Measurements from ENCODE around the gene ISM1.
A peak's percentile ranks its signal among the peaks of the same experiment; 100 is the strongest.

The ISM1 gene

DNA sequence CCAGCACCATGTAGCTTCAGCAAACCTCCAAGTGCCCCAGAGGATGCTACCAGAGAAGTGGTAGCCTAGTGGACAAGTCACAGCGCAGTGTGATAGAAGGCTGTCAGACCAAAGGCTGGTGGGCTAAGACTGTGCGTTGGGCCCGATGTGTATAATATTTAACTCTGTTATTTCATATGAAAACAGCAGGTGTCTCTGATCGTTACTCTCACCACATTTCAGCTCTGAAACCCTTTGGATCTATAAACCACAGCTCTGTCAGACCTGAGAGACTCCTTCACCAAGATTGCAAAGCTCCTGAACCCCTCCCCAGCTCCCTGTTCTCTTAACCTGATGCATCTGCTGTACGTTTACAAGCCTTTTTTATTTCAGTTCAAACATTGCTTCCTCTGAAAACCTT lies 43.8 kb downstream of the ISM1 start:
- Histone ChIP-seq H3K27me3 (ENCODE audit: insufficient read depth, low read depth, severe bottlenecking) (no peaks in the 10 kb centered on the region), H3K36me3 (no peaks in the 10 kb centered on the region), H3K27ac (no peak overlapping the region), H3K9me3 (ENCODE audit: severe bottlenecking) (no peaks in the 10 kb centered on the region), H3K4me3 (ENCODE audit: low read depth, low read length) (no peak overlapping the region)
- TF ChIP-seq, protein P1, sequence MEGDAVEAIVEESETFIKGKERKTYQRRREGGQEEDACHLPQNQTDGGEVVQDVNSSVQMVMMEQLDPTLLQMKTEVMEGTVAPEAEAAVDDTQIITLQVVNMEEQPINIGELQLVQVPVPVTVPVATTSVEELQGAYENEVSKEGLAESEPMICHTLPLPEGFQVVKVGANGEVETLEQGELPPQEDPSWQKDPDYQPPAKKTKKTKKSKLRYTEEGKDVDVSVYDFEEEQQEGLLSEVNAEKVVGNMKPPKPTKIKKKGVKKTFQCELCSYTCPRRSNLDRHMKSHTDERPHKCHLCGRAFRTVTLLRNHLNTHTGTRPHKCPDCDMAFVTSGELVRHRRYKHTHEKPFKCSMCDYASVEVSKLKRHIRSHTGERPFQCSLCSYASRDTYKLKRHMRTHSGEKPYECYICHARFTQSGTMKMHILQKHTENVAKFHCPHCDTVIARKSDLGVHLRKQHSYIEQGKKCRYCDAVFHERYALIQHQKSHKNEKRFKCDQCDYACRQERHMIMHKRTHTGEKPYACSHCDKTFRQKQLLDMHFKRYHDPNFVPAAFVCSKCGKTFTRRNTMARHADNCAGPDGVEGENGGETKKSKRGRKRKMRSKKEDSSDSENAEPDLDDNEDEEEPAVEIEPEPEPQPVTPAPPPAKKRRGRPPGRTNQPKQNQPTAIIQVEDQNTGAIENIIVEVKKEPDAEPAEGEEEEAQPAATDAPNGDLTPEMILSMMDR (IDR thresholded peaks at IDR 0.05; ENCODE audit: low read depth, low read length) = no peak
- no peak for DNase-seq

DNA sequence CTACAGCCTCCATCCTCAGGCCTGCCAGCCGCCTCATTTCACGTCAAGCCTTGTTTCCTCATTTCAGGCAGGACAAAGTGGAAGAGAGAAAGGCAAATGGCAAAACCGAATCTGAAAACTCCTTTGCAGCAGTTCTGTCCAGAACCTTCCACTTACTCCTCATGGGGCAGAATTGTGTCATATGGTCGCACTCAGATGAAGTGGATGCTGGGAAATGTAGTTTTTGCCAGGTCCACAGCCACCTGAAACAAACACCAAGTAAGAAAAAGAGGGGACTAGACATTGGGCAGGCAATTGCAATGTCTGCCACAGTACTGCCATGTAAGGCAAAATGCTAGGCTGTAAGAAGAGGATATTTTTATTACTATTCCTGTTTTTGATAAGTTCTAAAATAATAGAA lies 44.9 kb downstream of the ISM1 start:
- DNase-seq = no peak
- H3K27ac ChIP-seq = peak overlapping the region; percentile 32; the same call in 1 of the 2 replicates
- TF ChIP-seq, protein P1 (IDR thresholded peaks at IDR 0.05; ENCODE audit: low read depth, low read length) = no peak
- H3K27me3 ChIP-seq (ENCODE audit: insufficient read depth, low read depth, severe bottlenecking) = no peaks in the 10 kb centered on the region
- no peaks in the 10 kb centered on the region for H3K36me3 ChIP-seq
- H3K4me3 ChIP-seq (ENCODE audit: low read depth, low read length) = peak overlapping the region; percentile 26
- no peaks in the 10 kb centered on the region for H3K9me3 ChIP-seq (ENCODE audit: severe bottlenecking)

DNA sequence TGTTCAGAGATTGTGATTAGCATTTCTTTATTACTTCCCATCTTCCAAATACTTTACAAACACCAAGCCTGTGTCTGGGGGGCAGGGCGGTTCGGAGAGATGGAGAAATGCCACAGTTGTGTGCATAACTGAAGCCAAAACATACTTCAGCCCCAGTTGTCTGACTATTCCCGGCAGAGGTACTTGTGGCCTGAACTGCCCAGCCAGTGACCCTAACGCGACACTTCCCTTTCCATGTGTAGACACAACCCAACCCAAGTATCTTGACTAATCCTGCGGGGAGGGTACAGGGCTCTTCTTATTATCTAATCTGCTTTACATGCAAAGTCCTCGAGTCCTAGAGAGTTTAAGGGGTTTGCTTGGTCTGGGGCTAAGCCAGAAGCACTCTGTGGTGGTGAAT lies 46.2 kb downstream of the ISM1 start:
- no peak overlapping the region for H3K27ac ChIP-seq
- peak; percentile 72 for DNase-seq
- no peaks in the 10 kb centered on the region for H3K27me3 ChIP-seq (ENCODE audit: insufficient read depth, low read depth, severe bottlenecking)
- TF ChIP-seq, protein P1 (IDR thresholded peaks at IDR 0.05; ENCODE audit: low read depth, low read length) = no peak
- H3K36me3 ChIP-seq = no peaks in the 10 kb centered on the region
- no peaks in the 10 kb centered on the region for H3K9me3 ChIP-seq (ENCODE audit: severe bottlenecking)
- H3K4me3 ChIP-seq (ENCODE audit: low read depth, low read length) = no peak overlapping the region

DNA sequence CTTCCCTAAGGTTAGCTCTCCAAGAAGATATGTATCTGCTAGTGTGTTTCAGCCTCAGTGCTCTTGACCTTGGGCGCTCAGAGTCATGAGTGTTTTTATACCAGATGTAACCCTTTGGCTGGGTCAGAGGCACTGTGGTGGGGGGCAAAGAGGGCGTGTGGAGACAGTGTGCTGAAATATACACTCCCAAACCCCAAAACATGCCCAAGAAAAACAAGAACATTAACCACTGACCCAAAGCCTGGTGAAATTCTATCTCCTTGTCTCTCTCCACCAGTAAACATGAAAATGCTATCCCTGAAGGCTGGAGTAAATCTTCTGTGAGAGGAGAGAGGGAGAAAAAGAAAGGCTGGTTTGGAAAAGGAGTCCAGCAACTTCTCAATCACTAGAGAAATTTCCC lies 47.9 kb downstream of the ISM1 start:
- Histone ChIP-seq H3K4me3 (ENCODE audit: low read depth, low read length) (no peak overlapping the region), H3K27ac (no peak overlapping the region), H3K9me3 (ENCODE audit: severe bottlenecking) (no peaks in the 10 kb centered on the region), H3K36me3 (no peaks in the 10 kb centered on the region), H3K27me3 (ENCODE audit: insufficient read depth, low read depth, severe bottlenecking) (no peaks in the 10 kb centered on the region)
- TF ChIP-seq, protein P1 (IDR thresholded peaks at IDR 0.05; ENCODE audit: low read depth, low read length) = no peak
- no peak for DNase-seq

DNA sequence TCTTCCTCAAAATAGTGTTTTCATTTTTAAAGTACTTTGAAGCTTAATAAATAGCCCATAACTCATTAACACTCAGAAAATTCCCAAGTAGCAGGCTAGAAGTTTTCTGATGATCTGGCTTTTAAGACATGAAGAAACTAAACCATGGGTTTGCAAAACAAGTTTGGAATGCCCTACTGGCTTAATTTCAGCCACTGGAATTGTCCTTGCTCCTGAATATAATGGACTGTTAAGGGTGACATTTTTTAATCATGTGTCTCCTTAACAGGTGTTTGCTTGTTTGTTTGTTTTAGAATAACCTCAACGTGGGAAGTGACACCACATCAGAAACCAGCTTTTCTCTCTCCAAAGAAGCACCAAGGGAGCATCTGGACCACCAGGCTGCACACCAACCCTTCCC lies 49.1 kb downstream of the ISM1 start:
- TF ChIP-seq, protein P1 (IDR thresholded peaks at IDR 0.05; ENCODE audit: low read depth, low read length) = no peak
- H3K4me3 ChIP-seq (ENCODE audit: low read depth, low read length) = no peak overlapping the region
- H3K9me3 ChIP-seq (ENCODE audit: severe bottlenecking) = no peaks in the 10 kb centered on the region

DNA sequence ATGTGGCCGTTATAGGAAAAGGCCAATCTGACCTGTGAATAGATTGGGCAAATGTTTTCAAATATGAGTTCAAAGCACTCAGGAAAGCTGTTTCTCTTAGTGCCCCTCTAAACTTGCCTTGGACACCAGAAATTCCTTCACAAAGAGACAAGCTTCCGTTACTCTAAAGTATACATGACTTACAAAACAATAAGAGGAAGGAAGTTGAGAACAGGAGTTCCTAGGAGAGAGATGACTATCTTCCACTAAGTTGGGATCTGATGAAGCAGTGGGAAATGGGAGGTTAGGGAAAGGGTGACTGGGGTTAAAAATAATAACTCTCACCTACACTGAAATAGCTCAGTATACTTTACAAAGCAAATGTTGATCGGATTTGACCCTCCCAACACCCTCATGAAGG lies 50.0 kb downstream of the ISM1 start:
- H3K9me3 ChIP-seq (ENCODE audit: severe bottlenecking) = no peaks in the 10 kb centered on the region
- TF ChIP-seq, protein P1 (IDR thresholded peaks at IDR 0.05; ENCODE audit: low read depth, low read length) = no peak
- no peak overlapping the region for H3K4me3 ChIP-seq (ENCODE audit: low read depth, low read length)
- no peak for DNase-seq
- H3K36me3 ChIP-seq = no peaks in the 10 kb centered on the region
- no peaks in the 10 kb centered on the region for H3K27me3 ChIP-seq (ENCODE audit: insufficient read depth, low read depth, severe bottlenecking)
- no peak overlapping the region for H3K27ac ChIP-seq

More for the DNA sequence above, 49.1 kb downstream of the ISM1 start:
- DNase-seq = no peak
- Histone ChIP-seq H3K36me3 (no peaks in the 10 kb centered on the region), H3K27ac (no peak overlapping the region), H3K27me3 (ENCODE audit: insufficient read depth, low read depth, severe bottlenecking) (no peaks in the 10 kb centered on the region)
